Endothelial cell of umbilical vein (primary cell): ENCODE data around the gene CERKL. TPM values are rescaled to one million over a fixed set of nuclear protein-coding genes. Genes with fewer than 3 reads are reported as not detected.

Source experiments
- BruUV-seq: library from RNA; stranded (reverse); fragments of 400-500 nt; replicated peaks from 2 replicates; lab custom pipeline; 2021; lab: Mats Ljungman, UMichigan
- CTCF ChIA-PET: fragments of 300-600, 350-600 bp; sonication (Branson Sonifier 250); formaldehyde crosslinking; loops from one replicate; lab custom pipeline; 2021; ENCODE audit warnings: antibody characterized with exemption, inconsistent platforms; lab: Charles Lee
- POLR2A ChIA-PET: fragments of 300-600, 350-600 bp; sonication (Branson Sonifier 250); formaldehyde crosslinking; loops from one replicate; lab custom pipeline; 2021; ENCODE audit warnings: antibody characterized with exemption, inconsistent platforms; lab: Charles Lee
- DNase-seq: peaks from one replicate; pipeline ENCODE4 v3.0.0-alpha.2; 2011; ENCODE audit warnings: low read depth, low spot score
- FAIRE-seq: peaks from 2 replicates; lab custom pipeline; 2011; peaks lifted over from hg19 to GRCh38; lab: Jason Lieb, UNC
- H2AFZ ChIP-seq: 2 replicates; pipeline ENCODE4 v1.6.0; 2012; ENCODE audit warnings: low read depth, low read length, control low read depth, inconsistent platforms
- H3K27ac ChIP-seq: 2 replicates; pipeline ENCODE4 v1.5.1; 2011; ENCODE audit warnings: low read depth, mild to moderate bottlenecking, control low read depth, low read length, moderate library complexity; ENCODE audit not compliant: insufficient read depth
- H3K27me3 ChIP-seq, 2 experiments: 2 replicates each; pipeline versions ENCODE4 v1.6.0 to v1.6.1; 2011; ENCODE audit warnings: low read length in 2 of 2, mixed read lengths in 1 of 2; ENCODE audit not compliant: control insufficient read depth in 2 of 2, insufficient read depth in 2 of 2
- H3K36me3 ChIP-seq, 2 experiments: 2 replicates in 1 of 2; 3 replicates in 1 of 2; pipeline ENCODE4 v1.5.1; 2011; ENCODE audit warnings: low read length in 2 of 2, mild to moderate bottlenecking in 1 of 2, moderate library complexity in 1 of 2; ENCODE audit not compliant: control insufficient read depth in 2 of 2, insufficient read depth in 2 of 2; ENCODE audit errors: extremely low read depth in 1 of 2
- H3K4me1 ChIP-seq: 3 replicates; pipeline ENCODE4 v1.5.1; 2011; ENCODE audit warnings: mild to moderate bottlenecking, low read length; ENCODE audit not compliant: control insufficient read depth, insufficient read depth; ENCODE audit errors: extremely low read depth
- H3K4me2 ChIP-seq: 2 replicates; pipeline ENCODE4 v1.6.1; 2011; ENCODE audit warnings: low read length, control low read depth, mixed read lengths; ENCODE audit not compliant: insufficient read depth
- H3K4me3 ChIP-seq, 3 experiments: fragments of 200-600 bp in 1 of 3; sonication (generic), shearing (Covaris generic) in 1 of 3; replicated peaks in 1 of 3; 2 replicates each; pipeline ENCODE4 v1.5.1; 2011 to 2016; ENCODE audit warnings: control low read depth in 3 of 3, low read length in 3 of 3, mild to moderate bottlenecking in 2 of 3, inconsistent platforms in 1 of 3, low read depth in 1 of 3, moderate library complexity in 1 of 3; ENCODE audit not compliant: insufficient read depth in 1 of 3
- H3K79me2 ChIP-seq: 2 replicates; pipeline ENCODE4 v1.6.0; 2012; ENCODE audit warnings: low read length, inconsistent platforms; ENCODE audit not compliant: control insufficient read depth, insufficient read depth
- H3K9ac ChIP-seq: replicated peaks from 2 replicates; pipeline ENCODE3; 2011; ENCODE audit warnings: low read length, control low read depth; ENCODE audit not compliant: insufficient read depth; ENCODE audit errors: extremely low read depth
- H3K9me1 ChIP-seq: replicated peaks from 3 replicates; pipeline ENCODE4 v1.6.0; 2011; ENCODE audit warnings: mild to moderate bottlenecking, low read length; ENCODE audit not compliant: control insufficient read depth, insufficient read depth; ENCODE audit errors: extremely low read depth
- H3K9me3 ChIP-seq: replicated peaks from 2 replicates; pipeline ENCODE4 v1.5.1; 2012; ENCODE audit warnings: low read length, inconsistent platforms; ENCODE audit not compliant: control insufficient read depth, insufficient read depth
- H4K20me1 ChIP-seq: replicated peaks from 2 replicates; pipeline ENCODE3; 2011; ENCODE audit warnings: mild to moderate bottlenecking, low read length; ENCODE audit not compliant: control insufficient read depth, insufficient read depth; ENCODE audit errors: extremely low read depth
- CTCF ChIP-seq, 2 donors: IDR thresholded peaks; 1 replicate in 1 of 2; 2 replicates in 1 of 2; pipeline ENCODE4 v1.5.1; 2011; ENCODE audit warnings: low read length in 2 of 2, mild to moderate bottlenecking in 2 of 2, moderate library complexity in 2 of 2, control low read depth in 1 of 2, inconsistent platforms in 1 of 2, low read depth in 1 of 2; ENCODE audit not compliant: insufficient read depth in 1 of 2; ENCODE audit errors: extremely low read depth in 1 of 2
- EZH2 ChIP-seq: IDR thresholded peaks from 2 replicates; pipeline ENCODE4 v1.6.1; 2012; ENCODE audit warnings: borderline replicate concordance, low read depth, mild to moderate bottlenecking, moderate library complexity, low read length, inconsistent platforms; ENCODE audit not compliant: severe bottlenecking
- FOS ChIP-seq: IDR thresholded peaks from 2 replicates; pipeline ENCODE4 v1.6.1; 2011; ENCODE audit warnings: mild to moderate bottlenecking, low read length, moderate library complexity, borderline replicate concordance; ENCODE audit not compliant: insufficient read depth
- GATA2 ChIP-seq: IDR thresholded peaks from 2 replicates; pipeline ENCODE4 v1.7.0; 2011; ENCODE audit warnings: low read depth, mild to moderate bottlenecking, moderate library complexity, mixed read lengths, low read length; ENCODE audit not compliant: insufficient read length, insufficient read depth
- JUN ChIP-seq: IDR thresholded peaks from 2 replicates; pipeline ENCODE4 v1.6.1; 2011; ENCODE audit warnings: borderline replicate concordance, low read depth; ENCODE audit not compliant: insufficient read length, insufficient read depth
- MYC ChIP-seq: IDR thresholded peaks from one replicate; pipeline ENCODE4 v1.6.1; 2011; ENCODE audit warnings: mild to moderate bottlenecking, low read depth, low read length
- POLR2A ChIP-seq: IDR thresholded peaks from 2 replicates; pipeline ENCODE4 v1.6.1; 2012; ENCODE audit warnings: low read depth, mild to moderate bottlenecking, control low read depth, low read length
- POLR2AphosphoS5 ChIP-seq: IDR thresholded peaks from 2 replicates; pipeline ENCODE4 v1.6.1; 2012; ENCODE audit warnings: low read depth, mild to moderate bottlenecking, control low read depth, low read length, moderate library complexity; ENCODE audit not compliant: insufficient read depth
- dilution Hi-C: fragments of 300-500 bp; cut with MboI; formaldehyde crosslinking; loops from one replicate; pipeline ENCODE4 v1.15.0; 2019; ENCODE audit warnings: low sequenced_read_pairs; ENCODE audit not compliant: extremely low pct_ligation_motif_present
- intact Hi-C: fragments of 100-400 bp; cut with micrococcal nuclease; formaldehyde crosslinking; loops from one replicate; pipeline ENCODE4 v1.10.0; 2022
- polyA plus RNA-seq, 4 experiments: library from polyadenylated mRNA; depleted of rRNA in 3 of 4; stranded (reverse) in 3 of 4; unstranded in 1 of 4; fragments of >200 nt; gene quantifications; 2 replicates each; pipeline versions ENCODE4 v1.2.1 to v1.2.3, GENCODE V29; 2011 to 2012; ENCODE audit warnings: missing spikeins in 1 of 4
- total RNA-seq: library from RNA; stranded (reverse); gene quantifications from 2 replicates; pipeline ENCODE4 v1.2.3, GENCODE V29; 2021
- TF ChIP-seq, protein P1 (sequence below): IDR thresholded peaks from 2 replicates; pipeline ENCODE4 v1.6.1; 2011; ENCODE audit not compliant: insufficient read depth, insufficient read length

CERKL gene
- total and polyA plus RNA-seq, 2 donors (not counting 3 experiments of a cell fraction or from before 2014, with no cell fraction given) = not detected

DNA sequence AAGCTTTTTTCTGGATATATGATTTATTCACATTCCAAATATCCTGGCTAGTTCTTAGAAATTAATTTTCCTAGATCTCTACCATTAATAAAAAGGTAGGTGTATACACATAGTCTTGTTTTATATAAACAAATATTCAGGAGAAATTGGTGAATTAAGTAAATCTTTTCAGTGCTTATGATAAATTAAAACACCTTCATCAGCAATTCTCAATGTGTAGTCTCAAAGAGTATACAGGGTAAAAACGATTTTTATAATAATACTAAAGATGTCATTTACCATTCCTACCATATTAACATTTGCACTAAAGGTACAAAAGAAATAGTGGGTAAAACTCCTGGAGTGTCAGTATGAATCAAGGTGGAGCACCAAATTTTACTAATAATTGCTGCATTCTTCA is 40.2 kb downstream of the CERKL start:
- no peak for TF ChIP-seq GATA2
- TF ChIP-seq CTCF (IDR thresholded peaks at IDR 0.05; ENCODE audit: extremely low read depth in 1 of 2, insufficient read depth in 1 of 2, low read depth in 1 of 2, low read length in 2 of 2) = no peak
- no peak for TF ChIP-seq JUN
- no peak for TF ChIP-seq EZH2
- TF ChIP-seq POLR2A = no peak
- TF ChIP-seq, protein P1, sequence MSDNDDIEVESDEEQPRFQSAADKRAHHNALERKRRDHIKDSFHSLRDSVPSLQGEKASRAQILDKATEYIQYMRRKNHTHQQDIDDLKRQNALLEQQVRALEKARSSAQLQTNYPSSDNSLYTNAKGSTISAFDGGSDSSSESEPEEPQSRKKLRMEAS = no peak
- no peak for TF ChIP-seq MYC
- no peak for TF ChIP-seq POLR2AphosphoS5
- TF ChIP-seq FOS = no peak
- H3K9me3 ChIP-seq = no peaks in the 10 kb centered on the region
- no peak overlapping the region for H3K9ac ChIP-seq
- ChIA-PET POLR2A (interaction anchor here (0.6 kb wide), 1 partner anchor 61 kb away, joined by 3 read pairs; no protein-coding TSS in a partner anchor), CTCF (interaction anchor here (1.1 kb wide), 1 partner anchor 99 kb away, joined by 3 read pairs; no protein-coding TSS in a partner anchor)
- H3K27me3 ChIP-seq = peaks cover 0 to 2% of the 10 kb centered on the region in 2 experiments
- no TSS peak for BruUV-seq
- intact Hi-C loops (no loop called here), dilution Hi-C loops (no loop called here)
- H3K4me3 ChIP-seq = no peak overlapping the region
- FAIRE-seq = no peak
- DNase-seq = no peak
- no peaks in the 10 kb centered on the region for H3K9me1 ChIP-seq
- no peak overlapping the region for H3K27ac ChIP-seq
- H3K79me2 ChIP-seq = no peaks in the 10 kb centered on the region
- H3K36me3 ChIP-seq = no peaks in the 10 kb centered on the region
- no peak overlapping the region for H2AFZ ChIP-seq
- no peak overlapping the region for H3K4me2 ChIP-seq
- H4K20me1 ChIP-seq = no peaks in the 10 kb centered on the region
- H3K4me1 ChIP-seq = no peaks in the 10 kb centered on the region
